K562 (cell line): ENCODE measurements around the gene RUSC1. TPM values are rescaled to one million over a fixed set of nuclear protein-coding genes. Genes with fewer than 3 reads are reported as not detected.

Source experiments
- ATF1 ChIP-seq, 2 experiments: fragments of 450-650 bp in 1 of 2; IDR thresholded peaks; 2 replicates each; pipeline ENCODE4 v1.6.1; 2016; ENCODE audit warnings: missing compliant biosample characterization in 1 of 2, missing genetic modification characterization in 1 of 2
- CTBP1 ChIP-seq: fragments of 450-650 bp; IDR thresholded peaks from 2 replicates; pipeline ENCODE4 v1.6.1; 2016; ENCODE audit warnings: borderline replicate concordance
- ETV6 ChIP-seq, 3 experiments: fragments of 150-350 bp in 1 of 3; sonication (generic) in 1 of 3; formaldehyde crosslinking in 1 of 3; IDR thresholded peaks; 2 replicates each; pipeline versions ENCODE4 v1.6.1 to v1.8.0; 2014 to 2022; ENCODE audit warnings: borderline replicate concordance in 2 of 3, low read depth in 2 of 3, antibody characterized with exemption in 1 of 3, low read length in 1 of 3, mild to moderate bottlenecking in 1 of 3, missing genetic modification reagents in 1 of 3
- GABPA ChIP-seq: fragments of 200-800 bp; sonication (Bioruptor generic); conservative IDR thresholded peaks from 2 replicates; pipeline ENCODE4 v1.6.1; 2016; ENCODE audit warnings: low read depth, missing genetic modification characterization, missing compliant biosample characterization
- HOXB6 ChIP-seq: fragments of 250-450 bp; sonication (Bioruptor Pico); IDR thresholded peaks from 2 replicates; pipeline ENCODE4 v1.5.1; 2022; ENCODE audit warnings: mild to moderate bottlenecking, borderline replicate concordance
- JUN ChIP-seq, 2 experiments: sonication (generic) in 1 of 2; formaldehyde crosslinking in 1 of 2; IDR thresholded peaks; 2 replicates each; pipeline versions ENCODE4 v1.6.1 to v1.8.0; 2012 to 2022; ENCODE audit warnings: borderline replicate concordance in 2 of 2, mild to moderate bottlenecking in 2 of 2, improper control_type of control experiment in 1 of 2, low read depth in 1 of 2, low read length in 1 of 2, missing genetic modification reagents in 1 of 2
- KLF6 ChIP-seq: fragments of 250-450 bp; sonication (Bioruptor Pico); IDR thresholded peaks from 2 replicates; pipeline ENCODE4 v1.4.0; 2020; ENCODE audit warnings: mild to moderate bottlenecking, moderate library complexity, borderline replicate concordance
- POLR2A ChIP-seq: fragments of 450-650 bp; conservative IDR thresholded peaks from 2 replicates; pipeline ENCODE4 v1.6.1; 2016
- POLR2AphosphoS2 ChIP-seq: IDR thresholded peaks from 2 replicates; pipeline ENCODE4 v1.6.1; 2012; ENCODE audit warnings: low read length, improper control_type of control experiment
- RBM25 ChIP-seq: fragments of 200-400 bp; formaldehyde crosslinking; IDR thresholded peaks from 2 replicates; pipeline ENCODE4 v1.6.1; 2018; ENCODE audit warnings: low read length, low read depth, moderate library complexity; ENCODE audit not compliant: severe bottlenecking
- RUNX1 ChIP-seq: sonication (generic); IDR thresholded peaks from 2 replicates; pipeline ENCODE4 v1.6.1; 2016; ENCODE audit warnings: antibody characterized with exemption, low read depth
- ZFX ChIP-seq: sonication (generic); formaldehyde crosslinking; IDR thresholded peaks from 2 replicates; pipeline ENCODE4 v1.8.0; 2022; ENCODE audit warnings: mild to moderate bottlenecking, missing genetic modification reagents, moderate library complexity
- ZNF395 ChIP-seq: fragments of 200-800 bp; sonication (Bioruptor generic); IDR thresholded peaks from 2 replicates; pipeline ENCODE4 v1.6.1; 2017; ENCODE audit warnings: missing genetic modification characterization, missing compliant biosample characterization
- polyA plus RNA-seq, 8 experiments: library from polyadenylated mRNA; depleted of rRNA in 4 of 8; stranded (reverse) in 5 of 8; unstranded in 3 of 8; fragments of >200 nt; fragmentation: Nextera tagmentation in 2 of 8; fragmentation: Illumina TruSeq in 1 of 8; extraction: Ambion mirVana in 2 of 8; extraction: Trizol in 1 of 8; gene quantifications; 2 replicates each; pipeline versions ENCODE4 v1.2.1 to v1.2.3, GENCODE V29; 2011 to 2014; ENCODE audit warnings: inconsistent platforms in 1 of 8, missing spikeins in 1 of 8
- total RNA-seq, 7 experiments: library from RNA; depleted of rRNA in 6 of 7; stranded (reverse); fragments of >200 nt in 6 of 7; fragmentation: Illumina TruSeq in 2 of 7; extraction: Trizol in 2 of 7; gene quantifications; 2 replicates each; pipeline versions ENCODE4 v1.2.1 to v1.2.3, GENCODE V29; 2011 to 2021; ENCODE audit warnings: low replicate concordance in 1 of 7
- TF ChIP-seq, protein P1 (sequence below), 2 experiments: fragments of 450-650 bp; IDR thresholded peaks; 2 replicates each; pipeline ENCODE4 v1.6.1; 2018; ENCODE audit warnings: mild to moderate bottlenecking in 2 of 2, low read depth in 1 of 2; ENCODE audit not compliant: partially characterized antibody in 2 of 2
- TF ChIP-seq, protein P2 (sequence below): fragments of 450-650 bp; formaldehyde crosslinking; conservative IDR thresholded peaks from 2 replicates; pipeline ENCODE4 v1.4.0; 2022; ENCODE audit warnings: mild to moderate bottlenecking, missing genetic modification characterization
- TF ChIP-seq, protein P3 (sequence below): fragments of 250-450 bp; sonication (Bioruptor Pico); IDR thresholded peaks from 2 replicates; pipeline ENCODE4 v1.4.0; 2020; ENCODE audit warnings: borderline replicate concordance

Gene RUSC1
- total and polyA plus RNA-seq, 9 of the 15 experiments (the other 6 are each of a cell fraction or from before 2014, with no cell fraction given) = 5.7 to 68.3 (median 33.6) TPM

DNA sequence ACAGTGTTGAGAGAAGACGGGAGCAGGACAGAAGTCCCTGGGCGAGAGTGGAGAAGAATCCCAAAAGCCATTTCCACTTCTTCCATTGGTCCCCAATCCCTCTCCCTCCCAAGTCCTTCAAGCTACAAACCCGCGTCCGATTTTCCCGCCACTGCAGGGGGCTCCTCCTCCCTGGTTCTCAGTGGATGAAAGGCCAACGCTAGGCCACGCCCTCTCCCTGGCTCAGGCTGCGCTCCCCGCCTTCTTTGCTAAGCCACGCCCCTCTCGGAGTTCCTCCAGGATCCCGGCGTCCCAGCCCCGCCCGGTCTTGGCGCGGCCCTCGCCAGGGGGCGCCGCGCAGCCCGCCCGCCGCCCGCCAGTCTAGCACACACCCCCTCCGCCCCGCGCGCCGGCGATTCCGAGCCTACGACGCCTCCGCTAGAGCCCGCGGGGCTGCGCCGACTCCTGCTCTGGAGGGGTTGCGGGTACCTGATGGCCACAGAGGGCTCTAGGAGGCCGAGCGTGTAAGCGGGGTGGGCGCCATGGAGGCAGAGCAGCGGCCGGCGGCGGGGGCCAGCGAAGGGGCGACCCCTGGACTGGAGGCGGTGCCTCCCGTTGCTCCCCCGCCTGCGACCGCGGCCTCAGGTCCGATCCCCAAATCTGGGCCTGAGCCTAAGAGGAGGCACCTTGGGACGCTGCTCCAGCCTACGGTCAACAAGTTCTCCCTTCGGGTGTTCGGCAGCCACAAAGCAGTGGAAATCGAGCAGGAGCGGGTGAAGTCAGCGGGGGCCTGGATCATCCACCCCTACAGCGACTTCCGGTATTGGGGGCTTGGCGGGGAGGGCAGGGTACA is 43.4 kb upstream of the RUSC1 start, which contains the start of gene HCN3 (continued):
- TF ChIP-seq ZNF395 (CRISPR knock-in tag) (0 out of 2 replicates have a peak, but pooled peaks have one; percentile 32), ZFX (CRISPR knock-in tag) (0 out of 2 replicates have a peak, but pooled peaks have one; percentile 34), RBM25 (no peak), POLR2A (0 out of 2 replicates have a peak, but pooled peaks have one; percentile 26), HOXB6 (CRISPR knock-in tag) (no peak), ETV6 (IDR thresholded peaks at IDR 0.05; ENCODE audit: borderline replicate concordance in 1 of 2, low read depth in 2 of 2, low read length in 1 of 2) (no peak), ETV6 (CRISPR knock-in tag; IDR thresholded peaks at IDR 0.05; ENCODE audit: borderline replicate concordance) (0 out of 2 replicates have a peak, but pooled peaks have one; percentile 42), RUNX1 (no peak), KLF6 (CRISPR knock-in tag) (no peak), ATF1 (CRISPR knock-in tag; IDR thresholded peaks at IDR 0.05) (no peak), ATF1 (tag; IDR thresholded peaks at IDR 0.05) (peak; percentile 54), GABPA (0 out of 2 replicates have a peak, but pooled peaks have one; percentile 24), CTBP1 (peak; percentile 82), JUN (IDR thresholded peaks at IDR 0.05; ENCODE audit: borderline replicate concordance, low read depth, low read length) (no peak), JUN (CRISPR knock-in tag; IDR thresholded peaks at IDR 0.05; ENCODE audit: borderline replicate concordance) (no peak), POLR2AphosphoS2 (no peak)
- TF ChIP-seq, protein P1, sequence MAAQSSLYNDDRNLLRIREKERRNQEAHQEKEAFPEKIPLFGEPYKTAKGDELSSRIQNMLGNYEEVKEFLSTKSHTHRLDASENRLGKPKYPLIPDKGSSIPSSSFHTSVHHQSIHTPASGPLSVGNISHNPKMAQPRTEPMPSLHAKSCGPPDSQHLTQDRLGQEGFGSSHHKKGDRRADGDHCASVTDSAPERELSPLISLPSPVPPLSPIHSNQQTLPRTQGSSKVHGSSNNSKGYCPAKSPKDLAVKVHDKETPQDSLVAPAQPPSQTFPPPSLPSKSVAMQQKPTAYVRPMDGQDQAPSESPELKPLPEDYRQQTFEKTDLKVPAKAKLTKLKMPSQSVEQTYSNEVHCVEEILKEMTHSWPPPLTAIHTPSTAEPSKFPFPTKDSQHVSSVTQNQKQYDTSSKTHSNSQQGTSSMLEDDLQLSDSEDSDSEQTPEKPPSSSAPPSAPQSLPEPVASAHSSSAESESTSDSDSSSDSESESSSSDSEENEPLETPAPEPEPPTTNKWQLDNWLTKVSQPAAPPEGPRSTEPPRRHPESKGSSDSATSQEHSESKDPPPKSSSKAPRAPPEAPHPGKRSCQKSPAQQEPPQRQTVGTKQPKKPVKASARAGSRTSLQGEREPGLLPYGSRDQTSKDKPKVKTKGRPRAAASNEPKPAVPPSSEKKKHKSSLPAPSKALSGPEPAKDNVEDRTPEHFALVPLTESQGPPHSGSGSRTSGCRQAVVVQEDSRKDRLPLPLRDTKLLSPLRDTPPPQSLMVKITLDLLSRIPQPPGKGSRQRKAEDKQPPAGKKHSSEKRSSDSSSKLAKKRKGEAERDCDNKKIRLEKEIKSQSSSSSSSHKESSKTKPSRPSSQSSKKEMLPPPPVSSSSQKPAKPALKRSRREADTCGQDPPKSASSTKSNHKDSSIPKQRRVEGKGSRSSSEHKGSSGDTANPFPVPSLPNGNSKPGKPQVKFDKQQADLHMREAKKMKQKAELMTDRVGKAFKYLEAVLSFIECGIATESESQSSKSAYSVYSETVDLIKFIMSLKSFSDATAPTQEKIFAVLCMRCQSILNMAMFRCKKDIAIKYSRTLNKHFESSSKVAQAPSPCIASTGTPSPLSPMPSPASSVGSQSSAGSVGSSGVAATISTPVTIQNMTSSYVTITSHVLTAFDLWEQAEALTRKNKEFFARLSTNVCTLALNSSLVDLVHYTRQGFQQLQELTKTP (IDR thresholded peaks at IDR 0.05; ENCODE audit: low read depth in 1 of 2, partially characterized antibody in 2 of 2) = no peak
- TF ChIP-seq, protein P2, sequence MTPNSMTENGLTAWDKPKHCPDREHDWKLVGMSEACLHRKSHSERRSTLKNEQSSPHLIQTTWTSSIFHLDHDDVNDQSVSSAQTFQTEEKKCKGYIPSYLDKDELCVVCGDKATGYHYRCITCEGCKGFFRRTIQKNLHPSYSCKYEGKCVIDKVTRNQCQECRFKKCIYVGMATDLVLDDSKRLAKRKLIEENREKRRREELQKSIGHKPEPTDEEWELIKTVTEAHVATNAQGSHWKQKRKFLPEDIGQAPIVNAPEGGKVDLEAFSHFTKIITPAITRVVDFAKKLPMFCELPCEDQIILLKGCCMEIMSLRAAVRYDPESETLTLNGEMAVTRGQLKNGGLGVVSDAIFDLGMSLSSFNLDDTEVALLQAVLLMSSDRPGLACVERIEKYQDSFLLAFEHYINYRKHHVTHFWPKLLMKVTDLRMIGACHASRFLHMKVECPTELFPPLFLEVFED (CRISPR knock-in tag) = no peak
- TF ChIP-seq, protein P3, sequence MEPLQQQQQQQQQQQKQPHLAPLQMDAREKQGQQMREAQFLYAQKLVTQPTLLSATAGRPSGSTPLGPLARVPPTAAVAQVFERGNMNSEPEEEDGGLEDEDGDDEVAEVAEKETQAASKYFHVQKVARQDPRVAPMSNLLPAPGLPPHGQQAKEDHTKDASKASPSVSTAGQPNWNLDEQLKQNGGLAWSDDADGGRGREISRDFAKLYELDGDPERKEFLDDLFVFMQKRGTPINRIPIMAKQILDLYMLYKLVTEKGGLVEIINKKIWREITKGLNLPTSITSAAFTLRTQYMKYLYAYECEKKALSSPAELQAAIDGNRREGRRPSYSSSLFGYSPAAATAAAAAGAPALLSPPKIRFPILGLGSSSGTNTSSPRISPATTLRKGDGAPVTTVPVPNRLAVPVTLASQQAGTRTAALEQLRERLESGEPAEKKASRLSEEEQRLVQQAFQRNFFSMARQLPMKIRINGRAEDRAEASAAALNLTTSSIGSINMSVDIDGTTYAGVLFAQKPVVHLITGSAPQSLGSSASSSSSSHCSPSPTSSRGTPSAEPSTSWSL (CRISPR knock-in tag) = no peak
